Esophagus squamous epithelium (tissue), 4 donors: ENCODE results near the gene DNAH9.

ENCODE experiments used
- POLR2A ChIP-seq, 4 donors: fragments of 450-650 bp; IDR thresholded peaks; one replicate each; pipeline ENCODE4 v1.6.1; 2017; ENCODE audit warnings: antibody characterized with exemption in 4 of 4, mild to moderate bottlenecking in 4 of 4, moderate library complexity in 3 of 4
- TF ChIP-seq, protein P1 (sequence below), 6 experiments: fragments of 450-650 bp in 4 of 6; fragments of 200-600 bp in 2 of 6; sonication (generic) in 2 of 6; IDR thresholded peaks; one replicate each; pipeline ENCODE4 v1.5.1; 2016 to 2019; ENCODE audit warnings: antibody characterized with exemption in 6 of 6, mild to moderate bottlenecking in 4 of 6, moderate library complexity in 4 of 6

DNA sequence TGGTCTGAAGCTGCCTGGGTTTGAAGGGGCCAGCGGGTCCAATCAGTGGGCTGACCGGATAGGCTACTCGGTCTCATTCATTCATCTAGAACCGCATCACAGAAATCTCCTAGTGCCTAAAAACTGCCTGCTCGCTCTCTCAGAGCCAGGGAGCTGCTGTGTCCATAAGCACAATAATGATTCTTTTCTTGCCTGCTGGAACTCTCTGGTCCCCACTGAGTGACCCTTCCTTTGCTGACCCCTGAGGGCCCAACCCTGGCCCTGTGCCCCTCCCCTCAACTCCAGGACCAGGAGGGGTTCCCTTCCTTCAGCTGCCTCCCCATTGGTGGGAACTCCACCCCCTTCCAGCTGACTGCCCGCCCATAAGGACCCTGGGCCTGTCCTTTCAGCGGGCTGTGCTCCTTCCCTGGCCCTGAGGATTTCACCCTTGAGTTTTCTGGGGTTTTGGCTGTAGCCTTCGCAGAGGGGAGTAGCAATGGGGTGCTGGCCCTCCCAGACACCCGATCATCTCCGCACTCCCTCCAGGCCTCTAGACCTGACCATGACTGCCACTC lies 39.5 kb upstream of the DNAH9 start:
- TF ChIP-seq, protein P1, sequence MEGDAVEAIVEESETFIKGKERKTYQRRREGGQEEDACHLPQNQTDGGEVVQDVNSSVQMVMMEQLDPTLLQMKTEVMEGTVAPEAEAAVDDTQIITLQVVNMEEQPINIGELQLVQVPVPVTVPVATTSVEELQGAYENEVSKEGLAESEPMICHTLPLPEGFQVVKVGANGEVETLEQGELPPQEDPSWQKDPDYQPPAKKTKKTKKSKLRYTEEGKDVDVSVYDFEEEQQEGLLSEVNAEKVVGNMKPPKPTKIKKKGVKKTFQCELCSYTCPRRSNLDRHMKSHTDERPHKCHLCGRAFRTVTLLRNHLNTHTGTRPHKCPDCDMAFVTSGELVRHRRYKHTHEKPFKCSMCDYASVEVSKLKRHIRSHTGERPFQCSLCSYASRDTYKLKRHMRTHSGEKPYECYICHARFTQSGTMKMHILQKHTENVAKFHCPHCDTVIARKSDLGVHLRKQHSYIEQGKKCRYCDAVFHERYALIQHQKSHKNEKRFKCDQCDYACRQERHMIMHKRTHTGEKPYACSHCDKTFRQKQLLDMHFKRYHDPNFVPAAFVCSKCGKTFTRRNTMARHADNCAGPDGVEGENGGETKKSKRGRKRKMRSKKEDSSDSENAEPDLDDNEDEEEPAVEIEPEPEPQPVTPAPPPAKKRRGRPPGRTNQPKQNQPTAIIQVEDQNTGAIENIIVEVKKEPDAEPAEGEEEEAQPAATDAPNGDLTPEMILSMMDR (IDR thresholded peaks at IDR 0.05): no peak
- TF ChIP-seq POLR2A (IDR thresholded peaks at IDR 0.05): no peak
